Colonic mucosa (tissue), 4 donors: ENCODE measurements around the gene B4GALT2. TPM values are rescaled to one million over a fixed set of nuclear protein-coding genes. Genes with fewer than 3 reads are reported as not detected.

ENCODE experiments used
- DNase-seq: peaks from one replicate; pipeline ENCODE4 v3.0.0-alpha.2; 2020
- H3K27ac ChIP-seq: fragments of 200-600 bp; one replicate; pipeline ENCODE4 v1.8.0; 2021
- H3K27me3 ChIP-seq: fragments of 200-600 bp; one replicate; pipeline ENCODE4 v1.8.0; 2021
- H3K36me3 ChIP-seq: fragments of 200-600 bp; one replicate; pipeline ENCODE4 v1.8.0; 2021
- H3K4me1 ChIP-seq: fragments of 200-600 bp; one replicate; pipeline ENCODE4 v1.8.0; 2021; ENCODE audit warnings: mild to moderate bottlenecking
- H3K4me3 ChIP-seq: fragments of 200-600 bp; one replicate; pipeline ENCODE4 v1.8.0; 2021
- H3K9ac ChIP-seq, 2 donors: one replicate each; pipeline ENCODE4 v1.7.0; 2013; ENCODE audit warnings: control low read depth in 2 of 2, low read depth in 2 of 2, low read length in 2 of 2
- H3K9me3 ChIP-seq: fragments of 200-600 bp; one replicate; pipeline ENCODE4 v1.8.0; 2021
- CTCF ChIP-seq: fragments of 200-600 bp; IDR thresholded peaks from one replicate; pipeline ENCODE4 v1.8.0; 2022; ENCODE audit warnings: antibody characterized with exemption, mild to moderate bottlenecking
- intact Hi-C: fragments of 100-400 bp; cut with DNase I; formaldehyde crosslinking; loops from one replicate; pipeline ENCODE4 v1.14.1; 2022
- total RNA-seq, 2 donors: library from RNA; stranded (reverse); fragmentation: NEBNext Ultra II Directional in 1 of 2; extraction: Animal tissue kit (Norgen Biotek cat#: 25700) in 1 of 2; gene quantifications; one replicate each; pipeline ENCODE4 v1.2.1, GENCODE V29; 2021
- donor health status: healthy.
- donor health status: DM: no; HTN: no; CAD: no.
- donor health status: DM: no; HTN: no; CAD: no.

The B4GALT2 gene
- total RNA-seq, 2 donors from 2014 or later: 26.6 to 38.5 TPM

- DNase-seq: no peak
- intact Hi-C loops: loop anchor here (10.0 kb wide), 1 partner anchor 268 kb away; no protein-coding TSS in a partner anchor
- H3K27me3 ChIP-seq: no peaks in the 10 kb centered on the region
- TF ChIP-seq CTCF: no peak
- peak overlapping the region; percentile 91 for H3K27ac ChIP-seq
- no peaks in the 10 kb centered on the region for H3K9me3 ChIP-seq
- H3K4me1 ChIP-seq: peaks cover 15% of the 10 kb centered on the region
- H3K36me3 ChIP-seq: no peaks in the 10 kb centered on the region
- H3K4me3 ChIP-seq: no peak overlapping the region
- H3K9ac ChIP-seq: peak overlapping the region in 1 of 2 donors; percentile 46
Observed at GRCh38 chr1:44033041-44033575, 54.1 kb downstream of the B4GALT2 start.

GRCh38 chr1:44033756-44034155, 54.7 kb downstream of the B4GALT2 start:
- H3K27ac ChIP-seq: no peak overlapping the region
- peaks cover 15% of the 10 kb centered on the region for H3K4me1 ChIP-seq
- intact Hi-C loops: loop anchor here (10.0 kb wide), 1 partner anchor 269 kb away; no protein-coding TSS in a partner anchor
- H3K4me3 ChIP-seq: no peak overlapping the region
- TF ChIP-seq CTCF: no peak
- no peaks in the 10 kb centered on the region for H3K27me3 ChIP-seq
- no peaks in the 10 kb centered on the region for H3K36me3 ChIP-seq
- no peaks in the 10 kb centered on the region for H3K9me3 ChIP-seq
- no peak overlapping the region for H3K9ac ChIP-seq
- DNase-seq: no peak

- Histone ChIP-seq H3K27ac (no peak overlapping the region), H3K36me3 (no peaks in the 10 kb centered on the region), H3K4me1 (peaks cover 9% of the 10 kb centered on the region), H3K27me3 (no peaks in the 10 kb centered on the region), H3K9me3 (no peaks in the 10 kb centered on the region), H3K4me3 (no peak overlapping the region), H3K9ac (no peak overlapping the region)
- intact Hi-C loops: loop anchor here (10.0 kb wide), 1 partner anchor 270 kb away; no protein-coding TSS in a partner anchor
- TF ChIP-seq CTCF: no peak
- no peak for DNase-seq
Observed at GRCh38 chr1:44034423-44034822, 55.4 kb downstream of the B4GALT2 start.

GRCh38 chr1:44034976-44035716, 56.1 kb downstream of the B4GALT2 start:
- no peak for TF ChIP-seq CTCF
- H3K4me3 ChIP-seq: no peak overlapping the region
- peaks cover 7% of the 10 kb centered on the region for H3K4me1 ChIP-seq
- H3K9ac ChIP-seq: peak overlapping the region; percentile 16 to 19
- DNase-seq: no peak
- no peaks in the 10 kb centered on the region for H3K36me3 ChIP-seq
- intact Hi-C loops: loop anchor here (10.0 kb wide), 1 partner anchor 270 kb away; no protein-coding TSS in a partner anchor
- no peaks in the 10 kb centered on the region for H3K27me3 ChIP-seq
- H3K9me3 ChIP-seq: no peaks in the 10 kb centered on the region
- no peak overlapping the region for H3K27ac ChIP-seq

GRCh38 chr1:44035726-44036408, 56.9 kb downstream of the B4GALT2 start:
- no peak overlapping the region for H3K27ac ChIP-seq
- no peak overlapping the region for H3K4me3 ChIP-seq
- no peak for TF ChIP-seq CTCF
- H3K9me3 ChIP-seq: no peaks in the 10 kb centered on the region
- DNase-seq: no peak
- H3K9ac ChIP-seq: no peak overlapping the region
- no peaks in the 10 kb centered on the region for H3K27me3 ChIP-seq
- H3K36me3 ChIP-seq: no peaks in the 10 kb centered on the region
- H3K4me1 ChIP-seq: peaks cover 7% of the 10 kb centered on the region
- intact Hi-C loops: loop anchor here (2.0 to 10.0 kb wide), 2 partner anchors 29 to 271 kb away; no protein-coding TSS in a partner anchor
